Measurements from ENCODE around the gene ORAI3.

DNA sequence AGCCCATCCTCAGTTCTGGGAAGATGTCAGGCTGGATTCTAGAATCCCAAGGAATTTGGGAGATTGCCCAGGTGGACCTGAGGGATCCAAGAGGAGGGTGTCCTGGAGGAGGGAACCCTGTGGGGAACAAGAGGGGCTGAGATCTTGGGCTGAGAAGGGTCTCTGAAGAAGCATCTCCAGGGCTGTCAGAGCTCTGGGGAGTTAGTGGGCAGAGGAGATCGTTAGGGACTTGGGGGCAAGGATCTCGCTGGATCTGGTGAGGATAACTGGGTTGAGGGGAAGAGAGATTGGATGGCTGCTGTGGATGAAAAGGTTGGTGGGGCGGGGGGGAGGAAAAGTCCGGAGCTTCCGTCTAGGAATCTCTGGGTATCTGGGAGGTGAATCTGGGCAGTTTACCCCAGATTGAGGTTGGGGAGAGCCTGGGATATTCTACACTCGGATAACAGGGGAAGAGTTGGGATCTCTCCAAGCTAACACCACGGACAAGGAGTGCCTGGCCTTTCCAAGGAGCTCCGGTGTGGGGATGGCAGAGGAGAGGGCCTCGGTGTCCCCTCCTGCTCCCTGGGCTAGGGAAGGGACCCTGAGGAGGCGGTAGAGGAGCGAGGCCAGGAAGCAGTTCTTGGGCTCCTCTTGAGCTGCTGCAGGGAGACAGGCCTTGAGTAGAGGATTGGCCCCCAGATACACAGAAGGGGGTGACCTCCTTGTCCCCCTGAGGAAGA, 23.8 kb upstream of the ORAI3 start:
- no peak for TF ChIP-seq FOXA1 (IDR thresholded peaks at IDR 0.05)
- no peak for TF ChIP-seq FOXM1 (IDR thresholded peaks at IDR 0.05; ENCODE audit: borderline replicate concordance)
- no peak for TF ChIP-seq SP1 (IDR thresholded peaks at IDR 0.05)
- no peak for TF ChIP-seq FOXK2 (IDR thresholded peaks at IDR 0.05)
- TF ChIP-seq BHLHE40 (IDR thresholded peaks at IDR 0.05; ENCODE audit: borderline replicate concordance) = no peak

Measured in HEK293T (cell line).